AG08396 (cell line): ENCODE measurements around the gene APRT.
A peak's percentile ranks its signal among the peaks of the same experiment; 100 is the strongest.
"Not testable (repeated sequence)": the region's sequence is repeated elsewhere in the genome, so short reads cannot be mapped to it uniquely, and the experiment has no call there.

Experiments used
- DNase-seq: peaks from one replicate; pipeline ENCODE4 v3.0.0; 2012; ENCODE audit warnings: low spot score, mixed read lengths

The APRT gene

GRCh38 chr16:88841521-88842307 is 30.0 kb upstream of the APRT start:
- DNase-seq: no peak

DNA sequence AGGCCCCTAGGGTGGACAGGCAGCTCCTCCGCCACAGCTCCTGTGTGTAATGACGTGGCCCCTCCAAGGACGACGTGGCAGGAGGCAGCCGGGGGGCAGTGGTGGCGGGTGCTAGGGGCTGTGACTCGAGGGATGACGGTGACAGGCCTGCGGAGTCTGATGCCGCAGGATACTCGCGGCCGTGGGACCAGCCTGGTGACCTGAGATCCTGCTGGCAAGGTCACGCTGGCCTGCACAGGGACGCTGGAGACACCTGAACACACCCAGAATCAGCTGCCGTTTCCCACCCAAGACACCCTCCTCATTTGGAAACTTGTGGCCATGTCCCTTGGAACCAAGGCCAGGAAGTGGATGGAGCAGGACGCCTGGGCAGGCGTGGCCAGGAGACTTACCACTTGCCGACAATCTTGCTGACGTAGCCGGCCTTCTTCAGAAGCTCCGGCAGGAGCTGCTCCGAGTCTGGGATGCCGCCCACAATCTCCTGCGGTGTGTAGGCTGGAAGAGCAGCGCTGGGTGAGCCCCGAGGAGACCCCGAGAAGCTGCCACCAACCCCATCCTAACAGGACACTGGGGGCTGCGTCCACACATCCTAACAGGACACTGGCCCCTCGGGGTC is 29.0 kb upstream of the APRT start:
- no peak for DNase-seq

DNA sequence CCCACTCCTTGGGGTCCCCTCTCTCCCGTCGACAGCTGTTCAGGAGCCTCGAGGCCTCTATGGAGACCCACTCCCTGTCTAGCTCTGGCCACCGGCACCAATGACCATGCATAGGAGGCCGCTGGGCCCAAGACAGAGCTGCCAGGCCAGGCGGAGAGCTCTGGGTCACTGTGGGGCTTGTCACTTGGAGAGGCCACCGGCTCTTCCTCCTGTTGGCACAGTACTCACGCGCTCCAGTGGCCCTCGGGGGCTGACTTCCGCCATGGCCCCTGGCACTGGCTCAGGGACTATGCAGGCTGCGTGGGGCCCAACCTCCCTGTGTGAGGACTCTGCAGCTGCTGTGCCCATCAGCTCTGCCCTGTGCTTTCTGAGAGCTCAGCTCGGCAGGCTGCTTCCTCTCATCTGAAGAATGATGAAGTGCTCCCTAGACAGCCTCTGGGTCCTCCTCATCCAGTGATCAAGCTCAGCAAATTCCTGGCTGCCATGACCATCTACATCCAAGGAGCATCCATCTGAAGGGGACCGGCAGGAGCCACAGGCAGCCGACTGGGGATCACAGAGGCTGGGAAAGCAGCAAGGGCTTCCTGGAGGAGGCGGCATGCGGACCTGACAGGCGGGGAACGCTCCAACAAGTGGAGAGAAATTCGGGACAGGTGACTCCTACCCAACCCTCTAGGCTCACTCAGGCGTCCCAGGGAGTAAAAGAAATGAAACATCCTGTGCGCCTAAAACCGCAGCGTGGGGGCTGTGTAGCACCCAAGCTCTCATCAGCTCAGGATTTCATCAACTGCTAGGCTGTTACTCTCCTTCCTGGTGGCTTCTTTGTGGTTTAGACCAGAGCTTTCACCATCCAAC is 28.2 kb upstream of the APRT start:
- DNase-seq: no peak

DNA sequence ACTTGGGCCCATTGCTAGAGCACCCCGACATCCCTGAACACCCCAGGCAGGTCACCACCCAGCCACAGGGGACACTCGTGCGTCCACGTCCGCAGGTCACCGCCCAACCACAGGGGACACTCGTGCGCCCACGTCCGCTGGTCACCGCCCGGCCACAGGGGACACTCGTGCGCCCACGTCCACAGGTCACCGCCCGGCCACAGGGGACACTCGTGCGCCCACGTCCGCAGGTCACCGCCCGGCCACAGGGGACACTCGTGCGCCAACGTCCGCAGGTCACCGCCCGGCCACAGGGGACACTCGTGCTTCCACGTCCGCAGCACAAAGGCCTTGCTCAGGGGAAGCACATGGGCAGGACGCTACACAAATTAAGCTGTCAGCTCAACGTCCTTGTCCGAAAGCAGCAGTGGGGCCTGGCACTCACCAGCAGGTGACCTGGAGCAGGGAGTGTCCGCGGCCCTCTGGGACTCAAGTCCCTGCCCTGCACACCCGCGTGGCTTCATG is 27.4 kb upstream of the APRT start:
- DNase-seq: no peak

DNA sequence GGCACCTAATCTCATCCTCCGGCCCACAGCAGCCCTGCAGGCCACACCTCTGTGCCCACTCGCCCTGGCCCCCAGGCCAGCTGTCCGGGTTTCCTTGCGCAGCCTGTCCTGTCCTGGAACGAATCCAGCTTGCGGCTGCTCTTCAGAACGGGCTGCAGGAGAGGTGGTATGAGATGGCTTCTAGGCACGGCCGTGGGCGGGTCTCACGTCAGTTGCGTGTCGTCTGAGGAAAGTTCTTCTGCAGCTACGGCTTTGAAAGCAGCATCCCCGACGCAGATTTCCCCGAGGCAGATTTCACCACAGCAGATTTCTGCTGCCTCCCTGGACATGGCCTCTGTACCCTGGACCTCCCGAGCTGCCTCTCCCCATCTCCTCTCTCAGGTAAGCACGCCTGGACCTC is 26.8 kb upstream of the APRT start:
- no peak for DNase-seq

DNA sequence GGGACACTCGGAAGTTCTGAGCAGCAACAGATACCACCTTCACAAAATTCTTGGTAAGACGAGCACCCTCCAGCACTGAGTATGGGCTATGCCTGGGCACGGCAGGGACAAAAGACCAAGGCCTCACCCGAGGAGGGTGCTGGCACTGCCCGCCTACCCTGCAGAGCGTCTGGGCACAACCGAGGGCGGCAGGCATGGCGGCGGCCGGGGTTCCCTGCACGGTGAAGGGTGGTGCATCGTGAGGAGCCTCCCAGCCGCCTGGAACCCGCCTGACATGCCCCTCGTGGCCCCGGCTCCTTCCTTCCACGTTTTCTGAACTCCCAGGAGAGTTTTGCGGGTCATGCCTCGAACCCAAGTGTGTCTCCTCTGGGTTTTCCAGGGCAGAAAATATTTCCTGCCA is 26.1 kb upstream of the APRT start:
- DNase-seq: no peak

- DNase-seq: no peak
These were observed 25.1 kb upstream of the APRT start for GRCh38 chr16:88836791-88837190.

- no peak for DNase-seq
These were observed 24.1 kb upstream of the APRT start for GRCh38 chr16:88835818-88836217.

DNA sequence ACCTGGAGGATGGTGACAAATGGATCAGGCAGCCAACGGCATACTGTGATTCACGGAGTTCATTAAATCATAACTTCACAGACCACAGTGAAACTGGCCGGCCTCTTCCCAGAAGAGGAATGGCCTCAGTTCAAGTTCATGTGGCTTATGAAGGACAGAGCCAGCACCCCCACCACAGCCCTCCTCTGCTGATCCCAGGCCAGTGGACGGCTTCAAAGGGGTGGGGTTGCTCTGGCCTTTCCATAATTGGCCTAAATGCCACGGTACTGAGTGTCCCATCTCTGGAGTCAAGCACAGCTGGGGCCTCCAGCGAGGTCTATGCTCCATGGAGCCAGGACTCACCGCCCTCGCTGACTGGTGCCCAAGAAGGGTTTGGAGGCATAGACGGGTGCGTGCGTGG is 23.7 kb upstream of the APRT start:
- DNase-seq: no peak

- no peak for DNase-seq
These were observed 22.9 kb upstream of the APRT start for GRCh38 chr16:88834670-88835069.

GRCh38 chr16:88833086-88833485 is 21.4 kb upstream of the APRT start:
- no peak for DNase-seq

DNA sequence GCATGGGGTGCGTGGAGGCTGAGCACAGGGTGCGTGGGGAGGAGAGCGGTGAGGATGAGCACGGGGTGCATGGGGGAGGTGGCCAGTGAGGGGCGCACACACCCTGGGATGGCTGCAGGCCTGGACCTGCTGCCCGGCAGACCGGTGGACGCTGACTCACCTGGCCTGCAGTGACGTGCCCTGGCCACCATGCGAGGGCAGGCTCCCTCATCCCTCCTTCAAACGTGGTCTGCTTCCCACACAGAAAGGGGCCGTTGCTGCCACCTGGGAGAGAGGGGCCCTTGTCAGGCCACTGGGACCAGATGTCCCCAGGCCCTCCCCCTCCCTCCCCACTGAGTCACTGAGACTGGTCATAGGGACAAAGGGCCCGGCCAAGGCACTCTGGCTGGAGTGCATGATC is 20.1 kb upstream of the APRT start:
- peak; percentile 41 for DNase-seq

- no peak for DNase-seq
These were observed 19.1 kb upstream of the APRT start for GRCh38 chr16:88830783-88831182.

DNA sequence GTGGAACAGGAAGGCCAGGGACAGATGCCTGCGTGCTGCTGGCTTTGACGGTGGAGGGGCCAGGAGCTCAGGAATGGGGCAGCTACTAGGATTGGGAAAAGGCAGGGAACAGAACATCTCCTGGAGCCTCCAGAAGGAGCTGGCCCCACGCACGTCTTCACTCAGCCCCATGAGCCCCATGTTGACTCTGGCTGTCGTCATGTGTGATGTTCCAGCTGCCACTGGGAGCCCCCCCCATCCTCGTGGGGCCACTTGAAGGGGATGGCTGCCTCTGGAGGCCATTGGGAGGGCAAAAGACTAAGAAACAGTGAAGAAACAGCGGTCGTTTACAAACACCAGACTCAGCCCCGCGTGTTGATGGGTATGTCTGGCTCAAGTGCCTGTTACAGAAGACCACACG is 18.5 kb upstream of the APRT start:
- DNase-seq: no peak

GRCh38 chr16:88828711-88829110 is 17.0 kb upstream of the APRT start:
- DNase-seq: no peak

DNA sequence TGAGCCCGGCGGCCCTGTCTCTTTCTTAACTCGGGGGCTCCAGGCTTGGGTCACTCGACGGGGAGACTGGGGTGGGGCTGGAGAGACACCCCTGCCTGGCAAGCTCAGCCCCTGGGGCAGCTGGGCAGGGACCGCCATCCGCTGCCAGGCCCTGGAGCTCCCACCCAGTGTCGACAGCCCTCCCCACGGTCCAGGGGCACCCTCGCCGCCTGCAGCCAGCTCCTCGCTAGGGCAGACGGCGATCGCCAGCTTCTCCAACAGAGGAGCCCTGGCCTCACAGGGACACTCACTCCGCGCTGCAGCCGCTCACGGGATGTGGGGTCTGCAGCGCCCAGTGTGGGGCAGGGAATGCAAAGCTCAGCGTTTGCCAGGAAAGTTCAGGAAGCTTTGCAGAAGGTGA is 16.0 kb upstream of the APRT start:
- DNase-seq: no peak

DNA sequence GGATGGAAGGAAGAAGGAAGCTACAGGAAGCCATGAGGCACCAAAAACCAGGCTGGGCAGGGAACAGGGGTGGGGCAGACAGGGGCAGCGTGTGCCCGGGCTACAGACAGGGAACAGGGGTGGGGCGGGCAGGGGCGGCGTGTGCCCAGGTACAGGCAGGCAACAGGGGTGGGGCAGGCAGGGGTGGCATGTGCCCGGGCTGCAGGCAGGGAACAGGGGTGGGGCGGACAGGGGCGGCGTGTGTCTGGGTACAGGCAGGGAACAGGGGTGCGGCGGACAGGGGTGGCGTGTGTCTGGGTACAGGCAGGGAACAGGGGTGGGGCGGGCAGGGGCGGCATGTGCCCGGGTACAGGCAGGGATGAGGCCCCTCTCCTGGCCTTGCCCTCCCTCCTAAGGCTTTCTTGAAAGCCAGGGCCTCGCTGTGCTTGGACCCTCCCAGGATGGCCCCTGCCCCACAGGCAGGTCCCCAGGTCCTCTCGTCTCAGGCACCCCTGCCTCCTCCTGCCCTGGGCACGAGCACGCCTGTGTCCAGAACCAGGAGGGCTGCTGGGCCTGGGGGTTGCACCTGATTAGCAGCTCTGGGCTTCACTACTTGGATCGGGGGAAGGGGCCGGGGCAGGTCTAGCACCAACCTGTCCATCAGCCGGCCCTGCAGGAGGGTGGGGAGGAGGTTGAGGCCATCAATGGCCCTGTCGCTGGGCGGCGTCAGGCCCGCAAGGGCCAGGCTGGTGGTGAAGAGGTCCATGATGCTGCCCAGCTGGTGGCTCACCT is 14.5 kb upstream of the APRT start:
- no peak for DNase-seq

DNA sequence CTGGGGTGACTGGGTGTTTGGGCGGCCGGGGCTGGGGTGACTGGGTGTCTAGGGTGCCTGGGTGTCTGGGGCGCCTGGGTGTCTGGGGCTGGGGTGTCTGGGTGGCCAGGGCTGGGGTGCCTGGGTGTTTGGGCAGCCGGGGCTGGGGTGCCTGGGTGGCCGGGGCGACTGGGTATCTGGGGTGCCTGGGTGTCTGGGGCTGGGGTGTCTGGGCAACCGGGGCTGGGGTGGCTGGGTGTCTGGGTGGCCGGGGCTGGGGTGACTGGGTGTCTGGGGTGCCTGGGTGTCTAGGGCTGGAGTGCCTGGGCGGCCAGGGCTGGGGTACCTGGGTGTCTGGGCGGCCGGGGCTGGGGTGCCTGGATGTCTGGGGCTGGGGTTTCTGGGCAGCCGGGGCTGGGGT is 13.4 kb upstream of the APRT start:
- no peak for DNase-seq

DNA sequence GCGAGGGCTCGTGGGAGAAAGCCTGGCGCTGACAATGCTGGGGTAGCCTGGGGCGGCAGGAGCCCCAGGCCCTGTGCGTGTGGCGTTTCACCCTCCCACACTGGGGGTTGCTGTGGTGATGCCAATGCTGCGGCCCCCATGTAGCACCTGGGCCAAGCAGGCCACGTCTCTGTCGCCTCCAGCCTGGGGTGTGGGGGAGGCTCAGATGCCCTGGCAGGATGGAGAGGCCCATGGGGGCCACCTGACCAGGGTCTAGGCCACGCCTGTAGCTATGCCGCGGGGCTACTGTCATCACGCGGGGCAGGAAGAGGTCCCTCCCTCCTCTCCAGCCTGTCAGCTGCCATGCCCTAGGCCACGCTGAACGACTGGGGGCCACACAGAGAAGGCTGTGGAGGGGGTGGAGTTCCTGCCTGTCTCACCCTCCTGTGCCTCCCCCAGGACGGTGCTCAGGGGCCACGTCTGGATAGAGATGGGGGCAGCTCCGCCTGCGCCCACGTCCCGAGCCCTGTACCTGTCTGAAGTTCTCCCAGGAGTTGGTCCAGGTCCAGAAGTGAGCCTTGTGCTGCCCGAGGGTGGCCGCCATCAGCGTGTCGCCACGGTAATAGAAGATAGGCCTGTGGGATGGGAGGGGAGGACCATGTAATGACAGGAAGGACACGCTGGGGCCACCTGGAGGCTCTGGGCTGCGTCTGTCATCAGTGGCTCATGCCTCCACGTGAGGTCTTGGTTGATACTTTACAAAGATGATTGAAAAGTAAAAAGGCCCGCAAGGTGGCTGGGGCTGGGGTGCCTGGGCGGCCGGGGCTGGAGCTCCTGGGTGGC is 12.7 kb upstream of the APRT start:
- DNase-seq: no peak

GRCh38 chr16:88823646-88824045 is 11.9 kb upstream of the APRT start:
- not testable (repeated sequence) for DNase-seq
